ENCODE data around the gene CLDN2.

The CLDN2 gene

GRCh38 chrX:106902684-106903083 is 17.5 kb upstream of the CLDN2 start:
- no peak for DNase-seq (ENCODE audit: low read depth)
- H3K4me3 ChIP-seq (ENCODE audit: low read depth, low read length) = no peak overlapping the region
- in situ Hi-C loops (cut with HindIII; ENCODE audit: low sequenced_read_pairs) = no loop called here
- no peak for TF ChIP-seq CTCF (IDR thresholded peaks at IDR 0.05; ENCODE audit: low read depth, low read length, missing control alignments)

GRCh38 chrX:106903291-106903824 is 16.8 kb upstream of the CLDN2 start, which contains the start of gene RIPPLY1:
Gene RIPPLY1, minus strand, starts transcription at chrX:106903341. Its CDS starts 54 bp downstream, at chrX:106903287.
- DNase-seq (ENCODE audit: low read depth) = no peak
- TF ChIP-seq CTCF (IDR thresholded peaks at IDR 0.05; ENCODE audit: low read depth, low read length, missing control alignments) = no peak
- no peak within 1 kb of the TSS for H3K4me3 ChIP-seq (ENCODE audit: low read depth, low read length)
- in situ Hi-C loops (cut with HindIII; ENCODE audit: low sequenced_read_pairs) = no loop called here

GRCh38 chrX:106903856-106904528 is 16.2 kb upstream of the CLDN2 start:
- DNase-seq (ENCODE audit: low read depth) = no peak
- in situ Hi-C loops (cut with HindIII; ENCODE audit: low sequenced_read_pairs) = no loop called here
- TF ChIP-seq CTCF (IDR thresholded peaks at IDR 0.05; ENCODE audit: low read depth, low read length, missing control alignments) = no peak
- H3K4me3 ChIP-seq (ENCODE audit: low read depth, low read length) = no peak overlapping the region

GRCh38 chrX:106905064-106905708 is 15.0 kb upstream of the CLDN2 start:
- no peak for DNase-seq (ENCODE audit: low read depth)
- no peak for TF ChIP-seq CTCF (IDR thresholded peaks at IDR 0.05; ENCODE audit: low read depth, low read length, missing control alignments)
- no peak overlapping the region for H3K4me3 ChIP-seq (ENCODE audit: low read depth, low read length)
- in situ Hi-C loops (cut with HindIII; ENCODE audit: low sequenced_read_pairs) = no loop called here

- H3K4me3 ChIP-seq (ENCODE audit: low read depth, low read length) = no peak overlapping the region
- DNase-seq (ENCODE audit: low read depth) = no peak
- TF ChIP-seq CTCF (IDR thresholded peaks at IDR 0.05; ENCODE audit: low read depth, low read length, missing control alignments) = no peak
- in situ Hi-C loops (cut with HindIII; ENCODE audit: low sequenced_read_pairs) = no loop called here
Measured at GRCh38 chrX:106906361-106906760, 13.8 kb upstream of the CLDN2 start.

GRCh38 chrX:106912864-106913263 is 7.3 kb upstream of the CLDN2 start:
- in situ Hi-C loops (cut with HindIII; ENCODE audit: low sequenced_read_pairs) = no loop called here
- TF ChIP-seq CTCF (IDR thresholded peaks at IDR 0.05; ENCODE audit: low read depth, low read length, missing control alignments) = no peak
- DNase-seq (ENCODE audit: low read depth) = no peak

More at GRCh38 chrX:106912864-106913263, 7.3 kb upstream of the CLDN2 start:
- H3K4me3 ChIP-seq (ENCODE audit: low read depth, low read length) = no peak overlapping the region

Measured in astrocyte of the cerebellum (primary cell).